Adrenal gland (tissue), 5 donors: ENCODE results near the gene FOXO4.

Experiments
- POLR2A ChIP-seq, 2 donors: fragments of 450-650 bp; IDR thresholded peaks; one replicate each; pipeline ENCODE4 v1.6.1; 2017; ENCODE audit warnings: antibody characterized with exemption in 2 of 2, mild to moderate bottlenecking in 2 of 2, moderate library complexity in 1 of 2
- TF ChIP-seq, protein P1 (sequence below), 6 experiments: fragments of 450-650 bp in 4 of 6; fragments of 200-600 bp in 2 of 6; sonication (generic) in 1 of 6; IDR thresholded peaks; 1 replicate in 5 of 6; 2 replicates in 1 of 6; pipeline versions ENCODE4 v1.5.1 to v1.8.0; 2016 to 2021; ENCODE audit warnings: antibody characterized with exemption in 6 of 6, mild to moderate bottlenecking in 2 of 6, moderate library complexity in 1 of 6
- donor health status: DM: no; HTN: no; CAD: no.

- no peak for TF ChIP-seq POLR2A (IDR thresholded peaks at IDR 0.05)
- TF ChIP-seq, protein P1, sequence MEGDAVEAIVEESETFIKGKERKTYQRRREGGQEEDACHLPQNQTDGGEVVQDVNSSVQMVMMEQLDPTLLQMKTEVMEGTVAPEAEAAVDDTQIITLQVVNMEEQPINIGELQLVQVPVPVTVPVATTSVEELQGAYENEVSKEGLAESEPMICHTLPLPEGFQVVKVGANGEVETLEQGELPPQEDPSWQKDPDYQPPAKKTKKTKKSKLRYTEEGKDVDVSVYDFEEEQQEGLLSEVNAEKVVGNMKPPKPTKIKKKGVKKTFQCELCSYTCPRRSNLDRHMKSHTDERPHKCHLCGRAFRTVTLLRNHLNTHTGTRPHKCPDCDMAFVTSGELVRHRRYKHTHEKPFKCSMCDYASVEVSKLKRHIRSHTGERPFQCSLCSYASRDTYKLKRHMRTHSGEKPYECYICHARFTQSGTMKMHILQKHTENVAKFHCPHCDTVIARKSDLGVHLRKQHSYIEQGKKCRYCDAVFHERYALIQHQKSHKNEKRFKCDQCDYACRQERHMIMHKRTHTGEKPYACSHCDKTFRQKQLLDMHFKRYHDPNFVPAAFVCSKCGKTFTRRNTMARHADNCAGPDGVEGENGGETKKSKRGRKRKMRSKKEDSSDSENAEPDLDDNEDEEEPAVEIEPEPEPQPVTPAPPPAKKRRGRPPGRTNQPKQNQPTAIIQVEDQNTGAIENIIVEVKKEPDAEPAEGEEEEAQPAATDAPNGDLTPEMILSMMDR (IDR thresholded peaks at IDR 0.05), result no peak
These were observed 25.1 kb upstream of the FOXO4 start for GRCh38 chrX:71070531-71070930.
